SK-N-SH treated with all-trans-retinoic acid at 6 μM for 48 hours (cell line): ENCODE measurements around the gene MOCS1.

Experiments
- CREB5 ChIP-seq: fragments of 250-450 bp; sonication (Bioruptor Pico); IDR thresholded peaks from 2 replicates; pipeline ENCODE4 v1.5.1; 2020; ENCODE audit warnings: low read depth, mild to moderate bottlenecking, moderate library complexity
- PATZ1 ChIP-seq: fragments of 250-450 bp; sonication (Bioruptor Pico); IDR thresholded peaks from 2 replicates; pipeline ENCODE4 v1.8.0; 2020; ENCODE audit warnings: mild to moderate bottlenecking, moderate library complexity, borderline replicate concordance
- TSHZ2 ChIP-seq: fragments of 250-450 bp; sonication (Bioruptor Pico); IDR thresholded peaks from 2 replicates; pipeline ENCODE4 v1.5.0; 2020; ENCODE audit warnings: mild to moderate bottlenecking, moderate library complexity

- TF ChIP-seq TSHZ2 (CRISPR knock-in tag) (no peak), PATZ1 (no peak), CREB5 (CRISPR knock-in tag) (no peak)
Observed at GRCh38 chr6:39909701-39910100, 24.6 kb downstream of the MOCS1 start.
